Measurements from ENCODE around the gene RSPH10B.
"Not testable (repeated sequence)": the region's sequence is repeated elsewhere in the genome, so short reads cannot be mapped to it uniquely, and the experiment has no call there.

RSPH10B gene

GRCh38 chr7:5970347-5970911, at the start of gene RSPH10B:
Gene RSPH10B (minus strand): TSS chr7:5970689. CDS start chr7:5967116, 3,573 bp downstream.
- not testable (repeated sequence) for DNase-seq

GRCh38 chr7:6016653-6016966, 46.1 kb upstream of the RSPH10B start:
- no peak for DNase-seq

GRCh38 chr7:6015917-6016652, 45.6 kb upstream of the RSPH10B start:
- no peak for DNase-seq

- DNase-seq, result no peak
Observed at GRCh38 chr7:6012355-6013104, 42.0 kb upstream of the RSPH10B start.

GRCh38 chr7:6011541-6011940, 41.1 kb upstream of the RSPH10B start:
- no peak for DNase-seq

GRCh38 chr7:6010370-6010769, 39.9 kb upstream of the RSPH10B start:
- DNase-seq, result not testable (repeated sequence)

GRCh38 chr7:6008668-6009611, 38.5 kb upstream of the RSPH10B start, which contains the start of the genes AIMP2 and PMS2:
Gene AIMP2 (plus strand): TSS chr7:6009272. CDS start chr7:6009364, 92 bp downstream.
Gene PMS2 (minus strand): TSS chr7:6009049. CDS start chr7:6009019, 30 bp downstream.
- DNase-seq, result peak; percentile 91

GRCh38 chr7:6007835-6008590, 37.5 kb upstream of the RSPH10B start:
- not testable (repeated sequence) for DNase-seq

- no peak for DNase-seq
Observed at GRCh38 chr7:6007386-6007785, 36.9 kb upstream of the RSPH10B start.

GRCh38 chr7:5997210-5997808, 26.8 kb upstream of the RSPH10B start:
- peak; percentile 18 for DNase-seq

- not testable (repeated sequence) for DNase-seq
Observed at GRCh38 chr7:5987061-5987460, 16.6 kb upstream of the RSPH10B start.

GRCh38 chr7:5979680-5980314, 9.3 kb upstream of the RSPH10B start:
- DNase-seq, result not testable (repeated sequence)

GRCh38 chr7:5973580-5973979, 3.1 kb upstream of the RSPH10B start:
- DNase-seq, result not testable (repeated sequence)

GRCh38 chr7:5963810-5964209, 6.7 kb downstream of the RSPH10B start:
- DNase-seq, result not testable (repeated sequence)

GRCh38 chr7:5963205-5963604, 7.3 kb downstream of the RSPH10B start:
- DNase-seq, result not testable (repeated sequence)

- DNase-seq, result not testable (repeated sequence)
Observed at GRCh38 chr7:5934945-5935450, 35.5 kb downstream of the RSPH10B start.

GRCh38 chr7:5931905-5932644, 38.4 kb downstream of the RSPH10B start:
- not testable (repeated sequence) for DNase-seq

GRCh38 chr7:5931250-5931649, 39.2 kb downstream of the RSPH10B start:
- DNase-seq, result not testable (repeated sequence)

- not testable (repeated sequence) for DNase-seq
Observed at GRCh38 chr7:5930290-5930689, 40.2 kb downstream of the RSPH10B start.
